ENCODE data around the gene DMPK. TPM values are rescaled to one million over a fixed set of nuclear protein-coding genes. Genes with fewer than 3 reads are reported as not detected.

Gene DMPK
- total and polyA plus RNA-seq, 9 of the 15 experiments (the other 6 are each of a cell fraction or from before 2014, with no cell fraction given) = 0.24 to 31.3 (median 7.3) TPM

DNA sequence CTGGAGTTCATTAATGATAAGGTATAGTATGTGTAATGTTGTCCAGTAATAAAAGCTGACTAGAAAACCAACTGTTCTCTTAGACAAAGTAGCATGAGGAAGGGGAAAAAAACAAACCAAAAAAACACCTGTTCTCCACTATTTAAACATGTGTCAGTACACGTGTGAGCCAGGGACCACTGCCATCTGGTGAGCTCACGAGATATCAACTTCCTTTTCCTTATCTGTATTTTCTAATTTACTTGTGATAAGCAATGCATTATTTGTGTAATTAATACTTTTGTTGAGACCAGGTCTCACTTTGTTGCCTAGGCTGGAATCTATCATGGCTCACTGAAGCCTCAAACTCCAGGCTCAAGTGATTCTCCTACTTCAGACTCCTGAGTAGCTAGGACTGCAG, 8.9 kb downstream of the DMPK start:
- TF ChIP-seq, protein P1, sequence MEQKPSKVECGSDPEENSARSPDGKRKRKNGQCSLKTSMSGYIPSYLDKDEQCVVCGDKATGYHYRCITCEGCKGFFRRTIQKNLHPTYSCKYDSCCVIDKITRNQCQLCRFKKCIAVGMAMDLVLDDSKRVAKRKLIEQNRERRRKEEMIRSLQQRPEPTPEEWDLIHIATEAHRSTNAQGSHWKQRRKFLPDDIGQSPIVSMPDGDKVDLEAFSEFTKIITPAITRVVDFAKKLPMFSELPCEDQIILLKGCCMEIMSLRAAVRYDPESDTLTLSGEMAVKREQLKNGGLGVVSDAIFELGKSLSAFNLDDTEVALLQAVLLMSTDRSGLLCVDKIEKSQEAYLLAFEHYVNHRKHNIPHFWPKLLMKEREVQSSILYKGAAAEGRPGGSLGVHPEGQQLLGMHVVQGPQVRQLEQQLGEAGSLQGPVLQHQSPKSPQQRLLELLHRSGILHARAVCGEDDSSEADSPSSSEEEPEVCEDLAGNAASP (IDR thresholded peaks at IDR 0.05) = no peak
- TF ChIP-seq HINFP (tag; conservative IDR thresholded peaks at IDR 0.05; ENCODE audit: low read depth) (no peak), SP2 (IDR thresholded peaks at IDR 0.05; ENCODE audit: extremely low read depth, low read depth, low read length, poor library complexity, severe bottlenecking) (no peak), ZNF239 (CRISPR knock-in tag; IDR thresholded peaks at IDR 0.05) (no peak), NR1H2 (CRISPR knock-in tag; IDR thresholded peaks at IDR 0.05) (no peak), SMARCC2 (IDR thresholded peaks at IDR 0.05; ENCODE audit: low read depth) (no peak), NCOA1 (IDR thresholded peaks at IDR 0.05; ENCODE audit: low read depth) (no peak), HSF4 (CRISPR knock-in tag; IDR thresholded peaks at IDR 0.05; ENCODE audit: borderline replicate concordance) (no peak), SMAD1 (IDR thresholded peaks at IDR 0.05; ENCODE audit: low read depth, low read length, partially characterized antibody) (no peak), NFE2L1 (tag; IDR thresholded peaks at IDR 0.05; ENCODE audit: borderline replicate concordance, low read depth) (no peak), POLR3G (IDR thresholded peaks at IDR 0.05; ENCODE audit: extremely low read depth, insufficient read length, insufficient replicate concordance) (no peak)
- TF ChIP-seq, protein P2, sequence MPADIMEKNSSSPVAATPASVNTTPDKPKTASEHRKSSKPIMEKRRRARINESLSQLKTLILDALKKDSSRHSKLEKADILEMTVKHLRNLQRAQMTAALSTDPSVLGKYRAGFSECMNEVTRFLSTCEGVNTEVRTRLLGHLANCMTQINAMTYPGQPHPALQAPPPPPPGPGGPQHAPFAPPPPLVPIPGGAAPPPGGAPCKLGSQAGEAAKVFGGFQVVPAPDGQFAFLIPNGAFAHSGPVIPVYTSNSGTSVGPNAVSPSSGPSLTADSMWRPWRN (IDR thresholded peaks at IDR 0.05; ENCODE audit: low read depth) = no peak
- no peak overlapping the region for H3K4me3 ChIP-seq
- FAIRE-seq (no peak), ATAC-seq (no peak), DNase-seq (ENCODE audit: extremely low read depth in 1 of 4, low spot score in 3 of 4) (no peak)
- in situ Hi-C loops (cut with MboI) = no loop called here
- ChIA-PET CTCF (ENCODE audit: low intra/inter-chr PET ratio) (no interaction called here), POLR2A (interaction anchor here (0.5 to 5.9 kb wide), 7 partner anchors 9 to 108 kb away, joined by 3 to 70 read pairs (median 4); partner anchors contain the start of genes DMPK, DMWD, QPCTL and SNRPD2)
- no peak overlapping the region for H3K4me2 ChIP-seq (ENCODE audit: insufficient read depth, low read length)
- no TSS peak for BruUV-seq (replicated peaks)
- peaks cover 28% of the 10 kb centered on the region; the same call in 2 of the 3 replicates for H3K36me3 ChIP-seq (ENCODE audit: control insufficient read depth, insufficient read depth, low read length)
- WGBS (ENCODE audit: insufficient coverage, low coverage, missing lambda C conversion rate) = 34% methylated on average over 2 of the region's 2 CpGs
- H3K9me1 ChIP-seq (ENCODE audit: control insufficient read depth, insufficient read depth, low read length) = peaks cover 3% of the 10 kb centered on the region
- peaks cover under 1% of the 10 kb centered on the region; the same call in 2 of the 3 replicates for H3K79me2 ChIP-seq (ENCODE audit: control insufficient read depth, insufficient read depth, low read length)
- H3K27ac ChIP-seq (ENCODE audit: extremely low read depth, low read depth, low read length) = no peak overlapping the region
- H3K9ac ChIP-seq (ENCODE audit: insufficient read depth in 1 of 2, low read depth in 2 of 2, low read length in 2 of 2) = no peak overlapping the region
- peaks cover 4 to 54% of the 10 kb centered on the region in 2 experiments; a peak in 4 of 5 replicates for H3K4me1 ChIP-seq (replicated peaks in 1 of 2; ENCODE audit: control insufficient read depth in 2 of 2, insufficient read depth in 2 of 2, low read length in 2 of 2)
- H3K9me3 ChIP-seq (replicated peaks; ENCODE audit: control insufficient read depth, insufficient read depth, low read depth, low read length) = no peaks in the 10 kb centered on the region
- H4K20me1 ChIP-seq (replicated peaks; ENCODE audit: control insufficient read depth, insufficient read depth, low read length) = no peaks in the 10 kb centered on the region
- H3K27me3 ChIP-seq (ENCODE audit: control insufficient read depth in 2 of 2, insufficient read depth in 2 of 2, low read length in 2 of 2) = no peaks in the 10 kb centered on the region
- no peak overlapping the region for H2AFZ ChIP-seq (ENCODE audit: low read depth, low read length)
- intact Hi-C loops (cut with micrococcal nuclease) = no loop called here

Measured in K562 (cell line).